NT2/D1 (cell line): ENCODE data around the gene CFAP210.

Experiments
- SUZ12 ChIP-seq: IDR thresholded peaks from 2 replicates; pipeline ENCODE4 v1.6.1; 2011; ENCODE audit not compliant: insufficient read length, insufficient read depth; ENCODE audit errors: extremely low read depth
- YY1 ChIP-seq: IDR thresholded peaks from 2 replicates; pipeline ENCODE4 v1.6.1; 2011; ENCODE audit not compliant: insufficient read length, insufficient read depth
- ZNF274 ChIP-seq: IDR thresholded peaks from 2 replicates; pipeline ENCODE4 v1.6.1; 2011; ENCODE audit warnings: mild to moderate bottlenecking, low read depth, low read length

DNA sequence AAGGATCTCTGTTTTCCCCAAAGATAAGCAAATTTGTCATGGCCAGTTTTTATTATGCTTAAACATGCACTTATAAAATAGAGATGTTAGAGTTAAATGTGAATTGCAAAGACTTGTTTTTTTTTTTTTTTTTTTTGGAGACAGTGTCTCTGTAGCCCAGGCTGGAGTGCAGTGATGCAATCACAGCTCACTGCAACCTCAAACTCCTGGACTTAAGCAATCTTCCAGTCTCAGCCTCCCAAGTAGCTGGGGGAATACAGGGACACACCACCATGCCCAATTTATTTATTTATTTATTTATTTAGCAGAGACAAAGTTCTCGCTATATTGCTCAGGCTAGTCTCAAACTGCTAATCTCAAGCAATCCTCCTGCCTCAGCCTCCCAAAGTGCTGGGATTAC, 15.1 kb upstream of the CFAP210 start:
- no peak for TF ChIP-seq YY1
- no peak for TF ChIP-seq ZNF274
- no peak for TF ChIP-seq SUZ12
